ENCODE measurements around the gene KDM4F.
A peak's percentile ranks its signal among the peaks of the same experiment; 100 is the strongest.
"Not testable (repeated sequence)": the region's sequence is repeated elsewhere in the genome, so short reads cannot be mapped to it uniquely, and the experiment has no call there.

KDM4F gene

DNA sequence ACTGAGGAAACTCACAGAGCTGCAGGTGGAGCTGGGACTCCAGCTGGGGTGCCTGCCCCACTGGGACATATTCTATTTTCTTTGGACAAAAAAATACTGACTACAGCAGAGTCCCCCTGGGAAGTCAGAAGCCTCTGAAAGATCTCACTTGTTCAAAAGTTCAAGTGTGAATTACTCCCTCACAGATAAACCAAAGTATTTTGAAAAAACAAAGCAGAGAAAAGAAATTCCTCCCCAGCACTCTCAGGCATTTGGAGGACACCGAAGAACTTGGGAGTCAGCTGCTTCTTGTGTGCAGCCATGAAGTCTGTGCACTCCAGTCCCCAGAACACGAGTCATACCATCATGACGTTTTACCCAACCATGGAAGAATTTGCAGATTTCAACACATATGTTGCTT lies at the start of gene KDM4F:
TSS of gene KDM4F (plus strand) at position 301 of the 400 bp plus-strand sequence.
- Mint-ChIP-seq H3K27me3 (ENCODE audit: low read depth) (peaks cover 17% of the 10 kb centered on the region), H3K27ac (peak within 1 kb of the TSS in 1 of 3 experiments; percentile 46)
- H3K9me3 Mint-ChIP-seq; H3K36me3 Mint-ChIP-seq (ENCODE audit: low read depth); H3K4me3 Mint-ChIP-seq; H3K4me1 Mint-ChIP-seq: not testable (repeated sequence)

DNA sequence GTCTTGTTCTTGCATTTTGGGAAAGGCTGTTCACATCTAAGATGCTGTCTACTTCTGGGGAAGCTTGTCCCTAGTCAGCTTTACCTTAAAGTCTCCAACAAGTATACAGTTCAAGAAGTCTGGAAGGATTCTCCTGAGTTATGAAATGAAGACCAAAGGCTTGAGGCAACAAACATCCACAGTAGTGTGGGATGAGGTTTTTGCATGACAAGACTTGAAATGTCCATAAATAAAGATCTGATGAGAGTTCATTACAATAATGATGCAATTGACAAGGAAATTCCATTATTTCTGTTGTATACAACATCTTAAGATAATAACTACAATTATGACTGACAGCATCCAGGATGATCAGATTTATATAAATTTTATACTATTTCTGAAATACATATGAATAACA lies 45.5 kb upstream of the KDM4F start:
- H3K27ac Mint-ChIP-seq, result no peak overlapping the region

DNA sequence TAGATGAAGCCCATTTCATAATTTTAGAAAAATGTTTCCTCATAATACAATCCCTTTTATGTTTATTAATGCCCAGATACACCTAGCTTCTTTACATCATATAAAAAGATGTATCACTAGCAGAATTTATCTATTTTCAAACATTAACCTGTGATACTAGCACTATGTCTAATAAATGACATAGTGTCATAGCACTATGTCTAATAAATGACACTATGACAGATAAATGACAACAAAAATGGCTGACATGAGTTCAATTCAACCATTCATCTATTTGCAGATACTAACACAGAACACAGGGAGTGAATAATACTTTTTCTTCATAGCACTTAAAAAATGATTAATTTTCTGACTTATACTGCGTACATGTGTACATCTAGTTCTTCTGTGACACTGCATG lies 43.6 kb upstream of the KDM4F start:
- no peak overlapping the region for H3K27ac Mint-ChIP-seq
- H3K36me3 Mint-ChIP-seq (ENCODE audit: low read depth), result no peaks in the 10 kb centered on the region
- H3K27me3 Mint-ChIP-seq (ENCODE audit: low read depth), result peaks cover 12% of the 10 kb centered on the region
- peaks cover 4% of the 10 kb centered on the region for H3K9me3 Mint-ChIP-seq
- no peaks in the 10 kb centered on the region for H3K4me1 Mint-ChIP-seq
- H3K4me3 Mint-ChIP-seq, result no peak overlapping the region
- TF ChIP-seq, protein P1, sequence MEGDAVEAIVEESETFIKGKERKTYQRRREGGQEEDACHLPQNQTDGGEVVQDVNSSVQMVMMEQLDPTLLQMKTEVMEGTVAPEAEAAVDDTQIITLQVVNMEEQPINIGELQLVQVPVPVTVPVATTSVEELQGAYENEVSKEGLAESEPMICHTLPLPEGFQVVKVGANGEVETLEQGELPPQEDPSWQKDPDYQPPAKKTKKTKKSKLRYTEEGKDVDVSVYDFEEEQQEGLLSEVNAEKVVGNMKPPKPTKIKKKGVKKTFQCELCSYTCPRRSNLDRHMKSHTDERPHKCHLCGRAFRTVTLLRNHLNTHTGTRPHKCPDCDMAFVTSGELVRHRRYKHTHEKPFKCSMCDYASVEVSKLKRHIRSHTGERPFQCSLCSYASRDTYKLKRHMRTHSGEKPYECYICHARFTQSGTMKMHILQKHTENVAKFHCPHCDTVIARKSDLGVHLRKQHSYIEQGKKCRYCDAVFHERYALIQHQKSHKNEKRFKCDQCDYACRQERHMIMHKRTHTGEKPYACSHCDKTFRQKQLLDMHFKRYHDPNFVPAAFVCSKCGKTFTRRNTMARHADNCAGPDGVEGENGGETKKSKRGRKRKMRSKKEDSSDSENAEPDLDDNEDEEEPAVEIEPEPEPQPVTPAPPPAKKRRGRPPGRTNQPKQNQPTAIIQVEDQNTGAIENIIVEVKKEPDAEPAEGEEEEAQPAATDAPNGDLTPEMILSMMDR (IDR thresholded peaks at IDR 0.05; ENCODE audit: unreplicated experiment in 3 of 3), result no peak

More for the DNA sequence above, 45.5 kb upstream of the KDM4F start:
- Mint-ChIP-seq H3K9me3 (peaks cover 4% of the 10 kb centered on the region), H3K4me1 (no peaks in the 10 kb centered on the region), H3K36me3 (ENCODE audit: low read depth) (peaks cover 8% of the 10 kb centered on the region), H3K27me3 (ENCODE audit: low read depth) (peaks cover 4% of the 10 kb centered on the region), H3K4me3 (no peak overlapping the region)
- TF ChIP-seq, protein P1 (IDR thresholded peaks at IDR 0.05; ENCODE audit: unreplicated experiment in 3 of 3), result no peak

DNA sequence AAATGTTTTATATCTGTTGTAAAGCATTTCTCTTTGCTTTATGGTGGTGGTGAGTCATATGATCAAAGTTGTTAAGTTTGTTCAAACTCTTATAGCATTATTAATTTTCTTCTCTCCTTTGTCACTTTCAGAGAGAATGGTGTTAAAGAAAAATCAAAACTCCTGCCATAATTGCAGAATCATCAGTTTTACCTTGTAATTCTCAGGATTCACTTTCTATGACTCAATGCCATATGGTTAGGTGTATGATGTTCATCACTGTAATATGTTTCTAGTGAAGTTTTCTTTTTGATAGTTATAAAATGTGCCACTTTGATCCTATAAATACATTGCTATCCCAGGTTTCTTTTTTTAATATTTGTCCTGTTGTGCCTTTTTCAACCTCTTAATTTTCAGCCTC lies 37.8 kb upstream of the KDM4F start:
- H3K9me3 Mint-ChIP-seq, result peaks cover 4% of the 10 kb centered on the region
- TF ChIP-seq, protein P1 (IDR thresholded peaks at IDR 0.05; ENCODE audit: unreplicated experiment in 3 of 3), result no peak
- no peaks in the 10 kb centered on the region for H3K36me3 Mint-ChIP-seq (ENCODE audit: low read depth)
- H3K27ac Mint-ChIP-seq, result no peak overlapping the region
- H3K4me1 Mint-ChIP-seq, result no peaks in the 10 kb centered on the region
- H3K4me3 Mint-ChIP-seq, result no peak overlapping the region
- peaks cover 12% of the 10 kb centered on the region for H3K27me3 Mint-ChIP-seq (ENCODE audit: low read depth)

DNA sequence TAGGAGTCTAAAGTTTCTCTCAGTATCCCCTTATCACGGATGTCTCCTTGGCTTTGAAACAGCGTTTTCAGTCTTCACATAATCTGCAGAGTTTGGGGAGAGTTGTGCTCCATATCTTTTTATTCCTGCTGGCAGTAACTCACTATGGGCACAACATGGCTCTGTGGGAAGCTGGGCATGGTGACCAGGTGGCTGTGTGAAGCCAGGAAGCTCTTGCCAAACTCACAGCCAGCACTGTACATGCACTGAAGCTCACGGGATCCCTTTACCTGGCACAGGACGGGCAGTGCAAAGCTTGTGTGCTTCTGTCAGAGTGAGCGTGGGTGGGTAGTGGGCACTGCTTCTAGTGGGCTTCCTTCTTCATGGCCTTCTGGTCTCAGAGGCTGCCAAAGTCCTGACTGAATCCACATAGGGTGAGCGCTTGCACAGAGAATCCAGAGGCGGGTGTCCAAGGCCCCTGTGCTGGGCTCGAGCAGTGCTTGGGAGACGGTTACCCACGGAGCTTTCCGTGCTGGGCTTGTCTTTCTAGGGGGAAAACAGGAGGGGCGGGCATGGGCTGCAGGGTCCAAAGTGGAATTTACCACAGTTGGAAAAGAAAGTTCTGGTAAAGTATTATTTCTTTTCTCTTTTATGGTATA lies 34.9 kb upstream of the KDM4F start:
- no peak overlapping the region for H3K4me3 Mint-ChIP-seq
- TF ChIP-seq, protein P1 (IDR thresholded peaks at IDR 0.05; ENCODE audit: unreplicated experiment in 3 of 3), result no peak
- no peak overlapping the region for H3K27ac Mint-ChIP-seq
- H3K36me3 Mint-ChIP-seq (ENCODE audit: low read depth), result no peaks in the 10 kb centered on the region
- H3K9me3 Mint-ChIP-seq, result no peaks in the 10 kb centered on the region
- H3K27me3 Mint-ChIP-seq (ENCODE audit: low read depth), result peaks cover 2% of the 10 kb centered on the region
- H3K4me1 Mint-ChIP-seq, result no peaks in the 10 kb centered on the region

DNA sequence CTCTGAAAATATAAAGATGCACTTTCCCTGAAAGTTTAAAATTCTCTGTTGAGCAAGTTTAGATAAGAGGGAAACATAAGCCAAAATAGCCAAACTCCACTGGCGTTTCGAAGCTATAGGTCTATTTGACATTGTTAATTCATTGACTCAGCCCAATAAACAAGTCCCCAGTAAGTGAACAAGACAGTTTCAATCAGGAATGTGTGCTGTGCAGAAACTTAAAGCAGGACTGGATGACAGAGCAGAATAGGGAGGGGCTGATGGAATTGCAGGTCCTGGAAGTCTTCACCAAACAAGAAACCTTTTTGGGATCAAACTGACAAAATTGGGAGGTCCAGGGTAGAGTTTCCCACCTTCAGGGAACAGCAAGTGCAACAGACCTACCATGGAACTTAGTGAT lies 33.1 kb upstream of the KDM4F start:
- TF ChIP-seq, protein P1 (IDR thresholded peaks at IDR 0.05; ENCODE audit: unreplicated experiment in 3 of 3), result no peak

DNA sequence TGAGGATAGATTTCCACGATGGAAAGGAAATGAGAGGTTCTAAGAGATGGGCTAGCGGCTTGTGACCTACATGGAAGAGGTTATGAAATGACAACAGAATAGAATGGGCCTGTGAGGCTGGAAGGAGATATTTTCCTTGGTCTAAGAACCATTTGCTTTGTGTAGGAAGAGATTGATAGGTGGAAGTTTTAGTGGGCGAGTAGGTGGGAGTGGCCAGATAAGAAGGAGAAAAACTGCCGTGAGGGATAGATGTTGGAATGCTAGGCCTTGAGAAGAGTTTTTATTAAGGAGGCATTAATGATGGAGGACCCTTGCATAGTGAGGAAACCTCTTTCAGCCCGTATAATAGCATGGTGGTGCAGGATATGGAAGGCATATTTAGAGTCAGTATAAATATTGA lies 27.8 kb upstream of the KDM4F start:
- not testable (repeated sequence) for H3K9me3 Mint-ChIP-seq; H3K36me3 Mint-ChIP-seq (ENCODE audit: low read depth); H3K27me3 Mint-ChIP-seq (ENCODE audit: low read depth); H3K4me1 Mint-ChIP-seq; H3K4me3 Mint-ChIP-seq; H3K27ac Mint-ChIP-seq

More for the DNA sequence above, 33.1 kb upstream of the KDM4F start:
- H3K4me3 Mint-ChIP-seq, result no peak overlapping the region
- H3K27me3 Mint-ChIP-seq (ENCODE audit: low read depth), result no peaks in the 10 kb centered on the region
- no peaks in the 10 kb centered on the region for H3K36me3 Mint-ChIP-seq (ENCODE audit: low read depth)
- H3K4me1 Mint-ChIP-seq, result no peaks in the 10 kb centered on the region
- H3K9me3 Mint-ChIP-seq, result no peaks in the 10 kb centered on the region
- no peak overlapping the region for H3K27ac Mint-ChIP-seq

All from nephron (organoid).